Dedifferentiated amniotic fluid mesenchymal stem cell (primary cell): ENCODE measurements around the gene CLINT1.

Source experiments
- DNase-seq: peaks from one replicate; pipeline ENCODE4 v3.0.0-alpha.2; 2016; ENCODE audit errors: extremely low spot score

CLINT1 gene

GRCh38 chr5:157758706-157759105 lies 100.2 kb downstream of the CLINT1 start:
- no peak for DNase-seq

DNA sequence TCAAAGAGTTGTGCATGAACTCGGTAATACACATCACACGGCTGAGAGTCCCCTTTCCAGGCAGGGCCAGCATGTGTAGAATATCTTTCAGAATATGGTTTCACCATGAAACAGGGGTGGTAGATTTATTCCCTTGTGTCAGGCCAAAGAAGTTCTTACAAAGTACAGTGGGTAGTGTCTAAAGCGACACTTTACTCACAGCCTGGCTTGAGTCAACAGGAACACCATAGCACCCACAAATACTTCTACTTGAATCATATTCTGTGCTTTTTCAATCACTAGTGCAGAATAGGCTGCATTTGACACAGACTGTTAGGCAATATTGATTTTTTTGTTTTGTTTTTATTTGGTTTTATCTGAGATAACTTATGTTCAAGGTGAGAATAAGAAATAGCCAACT lies 102.8 kb downstream of the CLINT1 start:
- no peak for DNase-seq

DNA sequence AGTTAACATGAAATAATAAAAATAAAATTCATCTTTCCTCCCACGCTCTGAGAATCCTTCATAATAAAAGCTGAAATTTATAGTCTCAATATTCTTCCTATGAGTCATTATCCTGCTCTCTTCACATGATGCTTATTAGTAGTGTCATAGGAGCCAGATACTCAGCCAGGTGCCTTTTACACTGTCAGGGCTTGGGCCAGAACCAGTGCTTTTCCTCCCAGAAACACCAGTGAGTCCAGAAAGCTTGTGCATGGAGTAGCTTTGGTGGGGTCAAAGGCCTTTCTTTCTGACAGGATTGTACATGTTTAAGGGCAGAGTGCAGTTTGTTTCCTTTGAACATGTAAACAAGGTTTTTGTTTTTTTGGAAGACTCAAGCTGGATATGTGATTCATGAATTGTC lies 108.6 kb downstream of the CLINT1 start:
- DNase-seq = no peak

DNA sequence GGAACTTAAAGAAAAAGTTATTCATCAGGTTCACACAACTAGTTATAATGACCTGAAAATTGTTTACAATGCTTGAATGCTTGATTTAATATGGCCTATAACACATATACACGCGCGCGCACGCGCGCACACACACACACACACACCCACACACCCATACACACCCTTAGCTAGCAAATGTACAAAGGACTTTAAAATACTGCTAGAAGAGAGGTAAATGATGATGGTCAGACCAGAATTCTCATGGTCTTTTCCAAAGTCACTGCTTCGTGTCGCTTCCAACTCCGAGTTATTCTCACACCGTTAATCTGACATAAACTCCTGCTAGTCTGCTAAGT lies 109.5 kb downstream of the CLINT1 start:
- DNase-seq = no peak

DNA sequence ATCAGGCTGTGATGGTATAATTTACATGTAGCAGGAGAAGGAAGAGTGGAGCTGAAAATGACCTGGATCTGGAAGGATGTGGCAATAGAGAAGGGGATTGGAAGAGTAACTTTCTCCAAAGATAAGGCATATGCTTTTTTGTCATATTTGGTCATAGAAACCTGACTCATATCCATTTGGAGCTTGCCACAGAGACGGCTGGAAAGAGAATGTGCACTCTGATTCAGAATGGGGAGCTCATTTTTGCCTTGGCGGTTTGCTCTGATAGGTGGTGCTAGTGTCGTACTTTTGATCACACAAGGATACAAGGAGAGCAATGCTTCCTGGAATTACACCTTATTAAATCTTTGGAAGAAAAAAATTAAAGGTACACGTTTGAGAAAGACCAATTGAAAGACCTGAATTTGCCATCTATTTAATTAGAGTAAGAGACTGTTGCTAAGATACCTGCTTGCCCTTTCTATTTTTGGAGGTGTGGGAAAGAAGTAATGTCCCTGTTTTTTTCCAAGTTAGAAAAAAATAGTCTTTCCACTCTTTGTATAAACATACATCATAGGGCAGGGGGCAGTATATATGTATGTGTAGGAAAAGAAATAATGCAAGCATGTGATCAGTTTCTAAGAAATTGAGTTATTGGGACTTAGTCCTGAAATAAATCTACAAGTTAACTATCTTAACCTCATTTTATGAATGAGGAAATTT lies 110.0 kb downstream of the CLINT1 start:
- peak; percentile 65 for DNase-seq

DNA sequence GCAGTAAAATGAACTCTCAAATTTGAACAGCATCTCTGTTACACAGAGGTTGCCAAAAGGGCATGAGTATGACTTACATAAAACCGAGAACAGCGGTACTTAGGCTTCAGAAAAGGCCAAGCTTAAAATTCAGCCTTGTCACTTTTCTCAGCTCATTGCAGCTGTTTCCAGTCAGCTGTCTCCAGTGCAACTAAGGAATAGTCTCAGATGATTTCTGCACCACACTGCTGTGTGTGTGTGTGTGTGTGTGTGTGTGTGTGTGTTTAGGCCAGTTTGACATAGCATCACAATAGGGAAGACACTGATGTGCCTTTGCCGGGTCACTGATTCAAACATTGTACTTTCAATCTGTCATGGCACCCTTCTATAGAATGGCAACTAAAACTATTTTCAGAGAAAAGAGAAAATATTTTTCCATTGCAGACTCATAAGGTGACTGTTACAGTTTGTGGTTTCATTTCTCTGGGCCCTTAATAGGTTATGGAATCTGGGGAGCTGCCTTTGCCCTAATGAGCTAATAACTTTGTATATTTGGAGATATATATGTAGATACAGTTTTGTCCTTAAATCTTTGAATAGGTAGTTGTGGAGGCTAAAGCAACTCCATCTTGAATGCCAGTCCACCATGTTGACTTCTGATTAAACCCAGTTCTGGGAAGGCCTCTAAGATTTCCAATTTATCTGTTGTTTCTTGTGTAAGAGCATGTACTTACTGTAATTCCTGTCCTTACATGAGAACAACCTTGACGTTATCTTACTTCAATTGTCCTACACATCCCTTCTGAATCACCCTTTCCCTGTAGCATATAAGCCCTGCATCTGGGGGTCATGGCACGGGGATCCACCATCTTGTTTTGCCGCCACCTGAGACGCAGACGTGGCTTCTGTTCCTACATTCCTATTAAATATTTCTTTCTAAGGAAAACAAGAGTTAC lies 110.9 kb downstream of the CLINT1 start:
- DNase-seq = no peak

DNA sequence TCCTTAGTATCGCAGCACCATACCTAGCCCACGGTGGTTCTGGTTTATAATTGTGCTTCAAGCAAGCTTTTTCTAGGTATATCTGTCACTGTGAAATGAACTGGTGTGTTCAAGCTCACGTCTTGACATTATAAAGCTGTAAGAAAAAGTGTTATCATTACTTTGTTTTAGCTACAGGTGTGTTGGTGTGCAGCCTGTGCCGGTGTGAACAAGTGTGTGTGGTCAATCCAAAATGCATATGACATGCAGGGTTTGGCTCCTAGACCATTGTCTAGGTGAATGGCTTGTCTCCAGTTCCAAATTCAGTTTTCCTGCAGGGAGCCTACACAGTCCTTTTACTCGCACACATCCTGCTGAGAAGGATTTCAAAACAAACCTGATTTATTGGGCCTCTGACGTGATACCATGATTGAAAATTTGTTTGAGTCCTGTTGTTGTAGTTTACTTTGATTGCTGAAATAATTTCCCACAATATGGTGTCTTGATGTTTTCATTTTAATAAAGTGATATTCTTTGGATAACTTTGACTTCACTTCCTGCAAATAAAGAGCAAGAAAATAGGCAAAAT lies 111.7 kb downstream of the CLINT1 start:
- DNase-seq = no peak

GRCh38 chr5:157745041-157745456 lies 113.9 kb downstream of the CLINT1 start:
- no peak for DNase-seq

GRCh38 chr5:157744051-157745011 lies 114.6 kb downstream of the CLINT1 start:
- no peak for DNase-seq

DNA sequence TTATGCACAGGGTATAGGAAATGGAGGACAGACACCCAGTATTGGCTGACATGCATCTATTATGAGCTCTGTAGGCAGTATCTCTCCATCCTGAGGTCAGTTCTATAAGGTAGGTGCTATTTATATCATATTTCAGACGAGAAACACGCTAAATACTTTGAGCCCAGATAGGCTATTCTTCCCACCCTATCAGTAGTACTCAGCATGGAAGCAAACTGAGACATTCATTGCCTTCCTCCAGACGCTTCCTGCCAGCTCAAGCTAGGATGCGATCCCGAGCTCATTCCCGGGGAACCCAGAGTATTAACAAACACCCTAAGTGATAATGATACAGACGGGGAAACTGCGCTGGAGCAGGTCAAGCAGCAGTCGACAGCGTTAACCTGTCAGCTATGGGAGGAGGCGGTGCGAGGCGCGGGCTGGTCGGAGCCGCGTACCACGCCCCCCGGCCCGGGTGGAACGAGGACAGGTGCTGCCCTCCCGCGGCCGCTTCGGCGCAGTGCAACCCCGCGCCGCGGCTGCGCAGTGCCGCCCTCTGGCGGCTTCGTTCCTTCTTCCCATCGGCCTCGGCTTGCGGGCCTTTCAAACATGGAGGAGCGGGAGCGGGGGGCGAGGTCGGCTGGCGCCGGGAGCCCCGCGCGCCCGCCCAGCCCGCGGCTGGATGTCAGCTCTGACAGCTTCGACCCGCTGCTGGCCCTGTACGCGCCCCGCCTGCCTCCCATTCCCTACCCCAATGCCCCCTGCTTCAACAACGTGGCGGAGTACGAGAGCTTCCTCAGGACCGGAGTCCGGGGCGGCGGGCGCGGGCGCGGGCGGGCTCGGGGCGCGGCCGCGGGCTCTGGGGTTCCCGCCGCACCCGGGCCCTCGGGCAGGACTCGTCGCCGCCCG lies 115.5 kb downstream of the CLINT1 start, which contains the start of gene LSM11:
TSS of gene LSM11 (plus strand) at position 550 of the 888 bp plus-strand sequence. CDS start at position 589, 39 bp downstream.
- peak; percentile 62 for DNase-seq

GRCh38 chr5:157741131-157741530 lies 117.8 kb downstream of the CLINT1 start:
- DNase-seq = no peak

DNA sequence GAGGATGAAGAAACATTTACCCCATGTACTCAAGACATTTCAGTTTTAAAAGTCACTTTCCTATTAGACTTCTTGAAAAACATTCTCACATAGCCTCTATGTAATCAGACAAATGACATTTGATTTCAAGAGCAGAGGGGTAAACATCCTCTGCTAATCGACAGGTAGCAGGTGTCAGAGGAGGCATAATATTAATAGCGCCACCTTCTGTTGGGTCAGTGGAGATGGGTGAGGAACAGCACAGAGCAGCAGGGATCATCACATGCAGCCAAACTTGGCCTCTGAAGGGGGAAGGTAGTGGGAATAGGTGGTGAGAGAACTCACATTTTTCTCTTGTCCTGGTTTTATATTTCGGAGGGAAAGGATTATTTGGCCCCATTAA lies 118.7 kb downstream of the CLINT1 start:
- no peak for DNase-seq

GRCh38 chr5:157739388-157740228 lies 119.3 kb downstream of the CLINT1 start:
- no peak for DNase-seq

DNA sequence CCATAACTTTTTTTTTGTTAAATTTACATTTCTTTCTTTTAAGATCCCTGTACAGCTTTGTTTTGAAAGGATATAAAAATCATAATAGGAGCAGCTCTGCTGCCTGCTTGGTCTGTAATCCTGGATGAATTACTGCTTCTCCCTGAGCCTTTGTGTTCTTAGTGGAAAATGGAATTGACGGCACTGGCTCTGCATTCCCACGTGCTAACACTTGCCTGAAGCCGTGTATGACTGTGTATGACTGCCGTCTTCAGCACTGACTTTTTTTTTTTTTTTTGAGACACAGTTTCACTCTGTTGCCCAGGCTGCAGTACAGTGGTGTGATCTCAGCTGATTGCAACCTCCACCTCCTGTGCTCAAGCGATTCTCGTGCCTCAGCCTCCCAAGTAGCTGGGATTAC lies 123.0 kb downstream of the CLINT1 start:
- DNase-seq = no peak
